HG03095 (cell line): ENCODE data around the gene RAP1B.

Experiments
- ATAC-seq: cut with Tn5 transposase; IDR thresholded peaks from one replicate; pipeline ENCODE4 v1.9.1; 2021; ENCODE audit warnings: moderate library complexity; ENCODE audit not compliant: unreplicated experiment

Gene RAP1B

GRCh38 chr12:68610370-68611093, at the start of gene RAP1B:
Gene RAP1B, plus strand, starts transcription at chr12:68610899. Its CDS starts 37,826 bp downstream, at chr12:68648725.
- peak; percentile 81 for ATAC-seq

GRCh38 chr12:68561830-68562229, 48.9 kb upstream of the RAP1B start:
- ATAC-seq = no peak

GRCh38 chr12:68564166-68564565, 46.5 kb upstream of the RAP1B start:
- ATAC-seq = no peak

GRCh38 chr12:68565391-68565903, 45.3 kb upstream of the RAP1B start:
- no peak for ATAC-seq

GRCh38 chr12:68568922-68569569, 41.7 kb upstream of the RAP1B start:
- no peak for ATAC-seq

GRCh38 chr12:68572661-68573060, 38.0 kb upstream of the RAP1B start:
- ATAC-seq = no peak

GRCh38 chr12:68573406-68573805, 37.3 kb upstream of the RAP1B start:
- no peak for ATAC-seq

GRCh38 chr12:68577949-68578348, 32.8 kb upstream of the RAP1B start:
- ATAC-seq = no peak

GRCh38 chr12:68578765-68579164, 31.9 kb upstream of the RAP1B start:
- ATAC-seq = no peak

GRCh38 chr12:68579254-68579653, 31.4 kb upstream of the RAP1B start:
- ATAC-seq = no peak

GRCh38 chr12:68580911-68581310, 29.8 kb upstream of the RAP1B start:
- no peak for ATAC-seq

- ATAC-seq = no peak
Observed at GRCh38 chr12:68581926-68582325, 28.8 kb upstream of the RAP1B start.

- no peak for ATAC-seq
Observed at GRCh38 chr12:68585966-68586365, 24.7 kb upstream of the RAP1B start.

- peak; percentile 71 for ATAC-seq
Observed at GRCh38 chr12:68587448-68587873, 23.2 kb upstream of the RAP1B start.

- ATAC-seq = no peak
Observed at GRCh38 chr12:68589194-68589593, 21.5 kb upstream of the RAP1B start.

GRCh38 chr12:68591734-68592418, 18.8 kb upstream of the RAP1B start:
- ATAC-seq = no peak

GRCh38 chr12:68595241-68595640, 15.5 kb upstream of the RAP1B start:
- no peak for ATAC-seq

GRCh38 chr12:68601767-68602166, 8.9 kb upstream of the RAP1B start:
- ATAC-seq = no peak

GRCh38 chr12:68602720-68603119, 8.0 kb upstream of the RAP1B start:
- ATAC-seq = no peak

GRCh38 chr12:68608191-68608590, 2.5 kb upstream of the RAP1B start:
- no peak for ATAC-seq

GRCh38 chr12:68609998-68610369, 715 bp upstream of the RAP1B start:
- ATAC-seq = no peak
